Measurements from ENCODE around the gene SIX3.

Gene SIX3

GRCh38 chr2:44954447-44954888, 13.0 kb downstream of the SIX3 start:
- Histone ChIP-seq H3K36me3 (ENCODE audit: control insufficient read depth, insufficient read depth, low read length) (no peaks in the 10 kb centered on the region), H3K27me3 (replicated peaks; ENCODE audit: control insufficient read depth, insufficient read depth, low read length) (no peaks in the 10 kb centered on the region; the same call in 1 of the 2 replicates), H3K4me3 (replicated peaks; ENCODE audit: low read depth, low read length) (no peak overlapping the region)
- no peak for TF ChIP-seq CTCF (IDR thresholded peaks at IDR 0.05; ENCODE audit: insufficient read depth, low read length, poor library complexity, severe bottlenecking)
- DNase-seq (ENCODE audit: extremely low read depth, insufficient read length): no peak

GRCh38 chr2:44954889-44955592, 13.5 kb downstream of the SIX3 start:
- DNase-seq (ENCODE audit: extremely low read depth, insufficient read length): no peak
- H3K27me3 ChIP-seq (replicated peaks; ENCODE audit: control insufficient read depth, insufficient read depth, low read length): no peaks in the 10 kb centered on the region; the same call in 1 of the 2 replicates
- TF ChIP-seq CTCF (IDR thresholded peaks at IDR 0.05; ENCODE audit: insufficient read depth, low read length, poor library complexity, severe bottlenecking): no peak
- no peaks in the 10 kb centered on the region for H3K36me3 ChIP-seq (ENCODE audit: control insufficient read depth, insufficient read depth, low read length)
- peak overlapping the region; percentile 39 for H3K4me3 ChIP-seq (replicated peaks; ENCODE audit: low read depth, low read length)

- peak; percentile 89 for TF ChIP-seq CTCF (IDR thresholded peaks at IDR 0.05; ENCODE audit: insufficient read depth, low read length, poor library complexity, severe bottlenecking)
- Histone ChIP-seq H3K4me3 (replicated peaks; ENCODE audit: low read depth, low read length) (peak overlapping the region; percentile 39), H3K27me3 (replicated peaks; ENCODE audit: control insufficient read depth, insufficient read depth, low read length) (no peaks in the 10 kb centered on the region; the same call in 1 of the 2 replicates), H3K36me3 (ENCODE audit: control insufficient read depth, insufficient read depth, low read length) (no peaks in the 10 kb centered on the region)
- peak; percentile 83 for DNase-seq (ENCODE audit: extremely low read depth, insufficient read length)
Observed at GRCh38 chr2:44955593-44956392, 14.3 kb downstream of the SIX3 start.

- no peak for TF ChIP-seq CTCF (IDR thresholded peaks at IDR 0.05; ENCODE audit: insufficient read depth, low read length, poor library complexity, severe bottlenecking)
- H3K36me3 ChIP-seq (ENCODE audit: control insufficient read depth, insufficient read depth, low read length): no peaks in the 10 kb centered on the region
- no peak overlapping the region for H3K4me3 ChIP-seq (replicated peaks; ENCODE audit: low read depth, low read length)
- DNase-seq (ENCODE audit: extremely low read depth, insufficient read length): no peak
- no peaks in the 10 kb centered on the region for H3K27me3 ChIP-seq (replicated peaks; ENCODE audit: control insufficient read depth, insufficient read depth, low read length)
Observed at GRCh38 chr2:44956843-44957242, 15.3 kb downstream of the SIX3 start.

- no peaks in the 10 kb centered on the region for H3K36me3 ChIP-seq (ENCODE audit: control insufficient read depth, insufficient read depth, low read length)
- H3K4me3 ChIP-seq (replicated peaks; ENCODE audit: low read depth, low read length): no peak overlapping the region
- TF ChIP-seq CTCF (IDR thresholded peaks at IDR 0.05; ENCODE audit: insufficient read depth, low read length, poor library complexity, severe bottlenecking): no peak
- DNase-seq (ENCODE audit: extremely low read depth, insufficient read length): no peak
- H3K27me3 ChIP-seq (replicated peaks; ENCODE audit: control insufficient read depth, insufficient read depth, low read length): no peaks in the 10 kb centered on the region
Observed at GRCh38 chr2:44957656-44958327, 16.3 kb downstream of the SIX3 start.

Measured in GM06990 (cell line).